Fibroblast of mammary gland (primary cell): Measurements from ENCODE around the gene TNFAIP3.

Experiments used
- DNase-seq: peaks from one replicate; pipeline ENCODE4 v3.0.0-alpha.2; 2010; ENCODE audit warnings: low read depth
- H3K4me3 ChIP-seq: 2 replicates; pipeline ENCODE4 v1.5.1; 2011; ENCODE audit warnings: low read depth, mild to moderate bottlenecking, low read length, moderate library complexity; ENCODE audit not compliant: control insufficient read depth
- TF ChIP-seq, protein P1 (sequence below): conservative IDR thresholded peaks from 2 replicates; pipeline ENCODE4 v1.5.1; 2011; ENCODE audit warnings: low read depth, low read length, inconsistent platforms; ENCODE audit not compliant: control insufficient read depth, insufficient read depth

TNFAIP3 gene

DNA sequence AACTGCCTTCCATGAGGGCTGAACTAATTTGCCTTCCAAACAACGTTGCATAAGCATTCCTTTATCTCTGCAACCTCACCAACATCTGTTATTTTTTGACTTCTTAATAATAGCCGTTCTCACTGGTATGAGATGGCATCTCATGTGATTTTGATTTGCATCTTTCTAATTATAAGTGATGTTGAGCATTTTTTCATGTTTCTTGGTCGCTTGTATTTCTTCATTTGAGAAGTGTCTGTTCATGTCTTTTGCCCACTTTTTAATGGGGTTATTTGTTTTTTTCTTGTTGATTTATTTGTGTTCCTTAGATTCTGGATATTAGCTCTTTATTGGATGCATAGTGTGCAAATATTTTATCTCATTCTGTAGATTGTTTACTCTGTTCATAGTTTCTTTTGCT is 46.4 kb downstream of the TNFAIP3 start:
- TF ChIP-seq, protein P1, sequence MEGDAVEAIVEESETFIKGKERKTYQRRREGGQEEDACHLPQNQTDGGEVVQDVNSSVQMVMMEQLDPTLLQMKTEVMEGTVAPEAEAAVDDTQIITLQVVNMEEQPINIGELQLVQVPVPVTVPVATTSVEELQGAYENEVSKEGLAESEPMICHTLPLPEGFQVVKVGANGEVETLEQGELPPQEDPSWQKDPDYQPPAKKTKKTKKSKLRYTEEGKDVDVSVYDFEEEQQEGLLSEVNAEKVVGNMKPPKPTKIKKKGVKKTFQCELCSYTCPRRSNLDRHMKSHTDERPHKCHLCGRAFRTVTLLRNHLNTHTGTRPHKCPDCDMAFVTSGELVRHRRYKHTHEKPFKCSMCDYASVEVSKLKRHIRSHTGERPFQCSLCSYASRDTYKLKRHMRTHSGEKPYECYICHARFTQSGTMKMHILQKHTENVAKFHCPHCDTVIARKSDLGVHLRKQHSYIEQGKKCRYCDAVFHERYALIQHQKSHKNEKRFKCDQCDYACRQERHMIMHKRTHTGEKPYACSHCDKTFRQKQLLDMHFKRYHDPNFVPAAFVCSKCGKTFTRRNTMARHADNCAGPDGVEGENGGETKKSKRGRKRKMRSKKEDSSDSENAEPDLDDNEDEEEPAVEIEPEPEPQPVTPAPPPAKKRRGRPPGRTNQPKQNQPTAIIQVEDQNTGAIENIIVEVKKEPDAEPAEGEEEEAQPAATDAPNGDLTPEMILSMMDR: no peak
- H3K4me3 ChIP-seq: no peak overlapping the region
- DNase-seq: no peak

DNA sequence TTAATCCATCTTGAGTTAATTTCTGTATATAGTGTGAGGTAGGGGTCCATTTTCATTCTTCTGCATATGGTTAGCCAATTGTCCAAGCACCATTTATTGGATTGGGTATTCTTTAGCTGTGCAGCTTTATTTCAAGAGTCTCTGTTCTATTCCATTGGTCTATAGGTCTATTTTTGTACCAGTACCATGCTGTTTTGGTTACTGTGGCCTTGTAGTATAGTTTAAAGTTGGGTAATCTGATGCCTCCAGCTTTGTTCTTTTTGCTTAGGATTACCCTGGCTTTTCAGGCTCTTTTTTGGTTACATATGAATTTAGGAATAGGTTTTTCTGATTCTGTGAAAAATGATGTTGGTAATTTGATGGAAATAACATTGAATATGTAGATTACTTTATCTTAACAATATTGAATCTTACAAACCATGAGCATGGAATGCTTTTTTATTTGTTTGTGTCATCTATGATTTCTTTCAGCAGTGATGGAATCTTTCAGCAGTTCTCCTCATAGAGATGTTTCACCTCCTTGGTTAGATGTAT is 47.0 kb downstream of the TNFAIP3 start:
- DNase-seq: no peak
- H3K4me3 ChIP-seq: no peak overlapping the region
- TF ChIP-seq, protein P1: no peak

DNA sequence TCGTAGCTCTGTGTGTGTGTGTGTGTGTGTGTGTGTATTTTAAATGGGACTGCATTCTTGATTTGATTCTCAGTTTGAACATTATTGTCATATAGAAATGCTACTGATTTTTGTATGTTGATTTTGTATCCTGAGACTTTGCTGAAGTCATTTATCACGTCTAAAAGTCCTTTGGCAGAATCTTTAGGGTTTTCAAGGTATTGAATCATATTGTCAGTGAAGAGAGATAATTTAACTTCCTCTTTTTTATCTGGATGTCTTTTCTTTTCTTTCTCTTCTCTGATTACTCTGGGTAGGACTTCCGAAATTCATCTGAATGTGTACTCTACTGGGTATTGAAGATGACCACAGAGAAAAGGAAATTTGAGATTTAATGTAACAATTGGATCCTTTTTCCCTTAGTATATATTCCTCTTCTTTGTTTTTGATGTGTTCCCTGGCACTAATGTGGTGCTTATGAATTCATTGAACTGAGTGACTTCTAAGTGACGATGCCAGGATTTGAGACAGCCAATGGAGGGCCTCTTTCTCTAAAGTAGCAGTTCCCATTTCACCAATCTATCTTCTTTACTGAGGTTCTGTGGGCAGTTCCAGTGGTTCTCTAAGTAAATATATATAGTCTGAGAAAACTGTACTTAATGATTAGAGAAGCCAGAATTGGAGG is 47.6 kb downstream of the TNFAIP3 start:
- TF ChIP-seq, protein P1: no peak
- no peak for DNase-seq
- H3K4me3 ChIP-seq: no peak overlapping the region

DNA sequence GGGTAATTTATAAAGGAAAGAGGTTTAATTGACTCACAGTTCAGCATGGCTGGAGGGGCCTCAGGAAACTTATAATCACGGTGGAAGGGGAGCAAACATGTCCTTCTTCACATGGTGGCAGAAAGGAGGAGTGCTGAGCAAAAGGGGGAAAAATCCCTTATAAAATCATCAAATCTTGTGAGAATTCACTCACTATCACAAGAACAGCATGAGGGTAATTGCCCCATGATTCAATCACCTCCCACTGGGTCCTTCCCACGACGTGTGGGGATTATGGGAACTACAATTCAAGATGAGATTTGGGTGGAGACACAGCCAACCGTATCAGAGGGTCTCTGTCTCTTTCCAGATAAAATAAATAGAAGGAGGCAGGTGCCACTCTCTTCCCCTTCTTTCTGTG is 48.7 kb downstream of the TNFAIP3 start:
- TF ChIP-seq, protein P1: no peak
- no peak for DNase-seq
- H3K4me3 ChIP-seq: no peak overlapping the region

DNA sequence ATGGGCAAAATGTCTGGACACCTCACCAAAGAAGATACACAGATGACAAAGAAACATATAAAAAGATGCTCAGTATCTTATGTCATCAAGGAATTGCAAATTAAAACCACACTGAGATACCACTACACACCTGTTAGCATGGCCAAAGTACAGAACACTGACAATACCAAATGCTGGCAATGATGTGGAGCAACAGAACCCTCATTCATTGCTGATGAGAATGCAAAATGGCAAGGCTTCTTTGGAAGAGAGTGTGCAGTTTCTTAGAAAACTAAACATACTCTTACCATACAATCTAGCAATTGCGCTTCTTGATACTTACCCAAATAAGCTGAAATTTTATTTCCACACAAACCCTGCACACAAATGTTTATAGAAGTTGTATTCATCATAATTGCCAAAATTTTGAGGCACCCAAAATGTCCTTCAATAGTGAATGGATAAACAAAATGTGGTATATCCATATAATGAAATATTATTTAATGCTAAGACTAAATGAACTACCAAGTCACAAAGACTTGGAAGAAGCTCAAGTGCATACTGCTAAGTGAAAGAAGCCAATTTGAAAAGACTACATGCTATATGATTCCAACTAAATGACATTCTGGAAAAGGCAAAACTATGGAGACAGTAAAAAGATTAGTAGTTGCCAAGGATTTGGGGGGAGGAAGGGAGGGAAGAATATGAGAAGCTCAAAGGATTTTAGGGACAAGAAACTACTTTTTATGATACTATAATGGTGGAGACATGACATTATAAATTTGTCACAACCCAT is 50.7 kb downstream of the TNFAIP3 start:
- no peak for DNase-seq
- TF ChIP-seq, protein P1: no peak
- H3K4me3 ChIP-seq: no peak overlapping the region

DNA sequence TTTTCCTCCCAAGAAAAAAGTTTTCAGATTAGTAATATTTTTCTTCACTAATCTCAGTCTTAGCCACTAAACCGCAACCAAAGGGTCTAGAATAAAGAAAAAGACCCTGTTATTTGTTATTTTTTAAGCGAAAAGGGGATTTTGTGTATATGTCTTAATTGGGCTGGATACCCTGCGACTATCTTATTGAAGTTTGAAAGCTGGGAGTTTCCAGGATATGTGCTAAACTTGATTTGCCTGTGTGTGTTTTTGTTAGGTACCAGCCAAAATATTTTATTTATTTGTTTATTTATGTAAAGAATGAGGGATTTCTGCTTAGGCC is 52.4 kb downstream of the TNFAIP3 start:
- no peak overlapping the region for H3K4me3 ChIP-seq
- no peak for DNase-seq
- TF ChIP-seq, protein P1: no peak
